Tibial nerve (tissue), 4 donors: ENCODE data around the gene MEGF6. TPM values are rescaled to one million over a fixed set of nuclear protein-coding genes. Genes with fewer than 3 reads are reported as not detected.
A peak's percentile ranks its signal among the peaks of the same experiment; 100 is the strongest.

Experiments used
- DNase-seq, 2 donors: peaks; one replicate each; pipeline ENCODE4 v3.0.0-alpha.2; 2019; ENCODE audit warnings: low spot score in 2 of 2
- H3K27ac ChIP-seq, 4 donors: fragments of 200-600 bp; sonication (generic) in 3 of 4; one replicate each; pipeline ENCODE4 v1.5.1; 2017 to 2019; ENCODE audit warnings: mild to moderate bottlenecking in 1 of 4
- H3K27me3 ChIP-seq, 2 donors: fragments of 200-600 bp; sonication (generic) in 1 of 2; one replicate each; pipeline versions ENCODE4 v1.5.1 to v1.6.0; 2017 to 2019
- H3K36me3 ChIP-seq, 3 donors: fragments of 200-600 bp; sonication (generic); one replicate each; pipeline ENCODE4 v1.5.1; 2018 to 2019
- H3K4me1 ChIP-seq, 4 donors: fragments of 200-600 bp; sonication (generic) in 3 of 4; one replicate each; pipeline ENCODE4 v1.5.1; 2017 to 2019
- H3K4me3 ChIP-seq, 4 donors: fragments of 200-600 bp; sonication (generic) in 3 of 4; one replicate each; pipeline ENCODE4 v1.5.1; 2017 to 2019; ENCODE audit warnings: mild to moderate bottlenecking in 1 of 4, moderate library complexity in 1 of 4
- H3K9me3 ChIP-seq, 4 donors: fragments of 200-600 bp; sonication (generic) in 3 of 4; one replicate each; pipeline ENCODE4 v1.5.1; 2017 to 2019
- EP300 ChIP-seq, 2 donors: sonication (generic); formaldehyde crosslinking; IDR thresholded peaks; one replicate each; pipeline ENCODE4 v1.6.1; 2017; ENCODE audit warnings: antibody characterized with exemption in 2 of 2, mild to moderate bottlenecking in 1 of 2
- POLR2A ChIP-seq, 2 donors: fragments of 450-650 bp; IDR thresholded peaks; one replicate each; pipeline ENCODE4 v1.6.1; 2017; ENCODE audit warnings: antibody characterized with exemption in 2 of 2, mild to moderate bottlenecking in 2 of 2, moderate library complexity in 2 of 2
- WGBS, 2 donors: methylation state at CpG; one replicate each; pipeline ENCODE4 v1.1.5; 2018; 5-methylcytosine and 5-hydroxymethylcytosine counted together
- total RNA-seq, 4 donors: library from RNA; depleted of rRNA; stranded (reverse); fragments of >200 nt; gene quantifications; one replicate each; pipeline ENCODE4 v1.1.0, GENCODE V29; 2016
- TF ChIP-seq, protein P1 (sequence below), 5 experiments: fragments of 200-600 bp in 3 of 5; fragments of 450-650 bp in 2 of 5; sonication (generic) in 3 of 5; IDR thresholded peaks; one replicate each; pipeline ENCODE4 v1.5.1; 2016 to 2019; ENCODE audit warnings: antibody characterized with exemption in 5 of 5, mild to moderate bottlenecking in 3 of 5, moderate library complexity in 2 of 5

Gene MEGF6
- total RNA-seq, 4 donors from 2014 or later = 25.3 to 63.3 (median 42.8) TPM

DNA sequence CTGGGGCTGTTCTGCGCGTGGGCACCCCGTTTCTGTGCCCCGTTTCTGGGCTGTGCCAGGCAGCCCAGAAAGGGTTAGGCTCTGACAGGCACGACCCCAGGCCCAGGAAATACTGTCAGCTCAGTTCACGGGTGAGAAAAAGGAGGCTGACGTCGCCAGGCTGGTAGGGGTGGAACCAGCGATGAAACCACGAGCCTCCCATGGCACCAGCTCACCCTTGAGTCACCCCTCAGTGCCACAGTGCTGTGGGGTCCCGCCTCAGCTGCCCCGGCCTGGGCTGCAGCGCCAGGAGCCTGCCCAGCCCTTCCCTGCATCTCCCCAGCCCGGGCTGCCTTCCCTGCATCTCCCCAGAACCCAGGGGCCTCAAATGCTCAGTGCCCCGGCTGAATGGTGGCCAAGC, 11.5 kb downstream of the MEGF6 start:
- peaks cover 0 to 35% (median 19%) of the 10 kb centered on the region in 4 donors for H3K4me1 ChIP-seq
- no peaks in the 10 kb centered on the region for H3K9me3 ChIP-seq
- H3K27me3 ChIP-seq = no peaks in the 10 kb centered on the region
- H3K4me3 ChIP-seq = no peak overlapping the region
- no peak overlapping the region for H3K27ac ChIP-seq
- DNase-seq = no peak
- whole genome bisulfite sequencing, 2 donors = 72 to 80% methylated on average over 14 to 15 of the region's 15 CpGs
- H3K36me3 ChIP-seq = no peaks in the 10 kb centered on the region
- TF ChIP-seq, protein P1, sequence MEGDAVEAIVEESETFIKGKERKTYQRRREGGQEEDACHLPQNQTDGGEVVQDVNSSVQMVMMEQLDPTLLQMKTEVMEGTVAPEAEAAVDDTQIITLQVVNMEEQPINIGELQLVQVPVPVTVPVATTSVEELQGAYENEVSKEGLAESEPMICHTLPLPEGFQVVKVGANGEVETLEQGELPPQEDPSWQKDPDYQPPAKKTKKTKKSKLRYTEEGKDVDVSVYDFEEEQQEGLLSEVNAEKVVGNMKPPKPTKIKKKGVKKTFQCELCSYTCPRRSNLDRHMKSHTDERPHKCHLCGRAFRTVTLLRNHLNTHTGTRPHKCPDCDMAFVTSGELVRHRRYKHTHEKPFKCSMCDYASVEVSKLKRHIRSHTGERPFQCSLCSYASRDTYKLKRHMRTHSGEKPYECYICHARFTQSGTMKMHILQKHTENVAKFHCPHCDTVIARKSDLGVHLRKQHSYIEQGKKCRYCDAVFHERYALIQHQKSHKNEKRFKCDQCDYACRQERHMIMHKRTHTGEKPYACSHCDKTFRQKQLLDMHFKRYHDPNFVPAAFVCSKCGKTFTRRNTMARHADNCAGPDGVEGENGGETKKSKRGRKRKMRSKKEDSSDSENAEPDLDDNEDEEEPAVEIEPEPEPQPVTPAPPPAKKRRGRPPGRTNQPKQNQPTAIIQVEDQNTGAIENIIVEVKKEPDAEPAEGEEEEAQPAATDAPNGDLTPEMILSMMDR (IDR thresholded peaks at IDR 0.05) = no peak
- TF ChIP-seq POLR2A (IDR thresholded peaks at IDR 0.05) = no peak
- TF ChIP-seq EP300 (IDR thresholded peaks at IDR 0.05) = no peak

DNA sequence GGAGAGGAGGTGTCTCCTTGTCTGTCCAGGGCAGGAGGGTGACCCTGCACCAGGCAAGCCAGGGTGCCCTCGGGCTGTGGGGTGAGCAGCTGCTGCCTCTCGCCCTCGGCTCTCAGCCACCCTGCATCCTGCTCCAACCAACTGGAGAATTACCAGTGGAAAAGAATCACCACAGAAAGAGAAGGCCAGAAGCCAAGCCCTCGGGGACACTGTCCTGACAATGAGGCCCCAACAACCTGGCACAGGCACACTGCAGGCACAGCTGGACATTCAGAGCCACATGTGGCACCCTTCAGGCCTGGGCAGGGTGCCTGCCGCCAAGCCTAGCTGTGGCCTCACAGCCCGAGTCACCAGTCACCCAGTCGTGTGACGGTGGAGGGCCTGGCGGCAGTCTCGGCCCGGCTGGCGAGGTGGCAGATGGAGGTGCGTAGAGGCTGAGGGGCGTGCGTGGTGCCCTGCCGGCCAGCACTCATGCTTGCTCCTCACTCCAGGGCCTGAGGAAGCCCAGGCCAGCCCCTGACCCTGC, 12.0 kb downstream of the MEGF6 start:
- H3K36me3 ChIP-seq = no peaks in the 10 kb centered on the region
- H3K9me3 ChIP-seq = no peaks in the 10 kb centered on the region
- H3K4me3 ChIP-seq = no peak overlapping the region
- TF ChIP-seq, protein P1 (IDR thresholded peaks at IDR 0.05) = no peak
- TF ChIP-seq POLR2A (IDR thresholded peaks at IDR 0.05) (no peak), EP300 (IDR thresholded peaks at IDR 0.05) (no peak)
- H3K27ac ChIP-seq = no peak overlapping the region
- H3K27me3 ChIP-seq = no peaks in the 10 kb centered on the region
- WGBS, 2 donors = 73 to 85% methylated on average over 13 to 16 of the region's 16 CpGs
- peaks cover 0 to 35% (median 19%) of the 10 kb centered on the region in 4 donors for H3K4me1 ChIP-seq
- no peak for DNase-seq

DNA sequence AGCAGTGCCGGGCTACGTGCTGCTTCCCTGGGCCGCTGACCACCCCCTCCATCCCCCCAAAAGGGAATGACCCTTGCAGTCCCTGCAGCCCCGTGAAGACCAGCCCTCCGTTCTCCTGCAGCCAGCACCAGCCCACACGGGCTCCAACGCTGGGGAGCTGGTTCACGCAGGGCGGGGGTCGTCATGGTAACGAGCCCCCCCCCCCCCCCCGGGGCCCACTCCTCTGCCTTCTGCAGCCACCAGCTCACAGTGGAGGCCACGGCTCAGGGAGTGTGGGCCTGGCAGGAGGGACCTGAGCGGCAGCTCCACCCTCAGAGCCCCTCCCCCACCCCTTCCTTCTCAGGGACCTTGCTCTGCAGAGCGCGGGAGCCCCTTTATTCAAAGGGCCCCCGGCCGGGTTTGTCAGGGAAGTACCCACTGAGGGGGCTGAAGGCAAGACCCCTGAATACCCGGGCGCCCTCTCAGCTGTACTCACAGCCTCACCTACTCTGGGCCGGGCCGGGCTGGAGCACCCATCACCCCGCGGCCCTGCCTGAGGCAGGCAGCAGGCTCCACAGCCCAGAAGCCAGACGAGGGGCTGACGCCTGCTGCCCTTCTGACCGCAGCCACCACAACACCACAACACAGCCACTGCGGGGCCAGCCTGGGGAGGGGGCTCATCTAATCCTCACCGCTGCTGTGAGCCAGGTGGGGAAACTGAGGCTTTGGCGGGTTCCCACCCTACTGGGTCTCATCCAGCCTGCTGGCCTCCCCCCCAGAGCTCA, 12.6 kb downstream of the MEGF6 start:
- Histone ChIP-seq H3K9me3 (no peaks in the 10 kb centered on the region), H3K27me3 (no peaks in the 10 kb centered on the region), H3K4me1 (peaks cover 0 to 32% (median 19%) of the 10 kb centered on the region in 4 donors), H3K36me3 (no peaks in the 10 kb centered on the region), H3K4me3 (peak overlapping the region in 1 of 4 donors; percentile 31), H3K27ac (no peak overlapping the region)
- TF ChIP-seq POLR2A (IDR thresholded peaks at IDR 0.05) = no peak
- TF ChIP-seq, protein P1 (IDR thresholded peaks at IDR 0.05) = no peak
- no peak for TF ChIP-seq EP300 (IDR thresholded peaks at IDR 0.05)
- no peak for DNase-seq
- WGBS, 2 donors = 36 to 51% methylated on average over 10 to 15 of the region's 30 CpGs

DNA sequence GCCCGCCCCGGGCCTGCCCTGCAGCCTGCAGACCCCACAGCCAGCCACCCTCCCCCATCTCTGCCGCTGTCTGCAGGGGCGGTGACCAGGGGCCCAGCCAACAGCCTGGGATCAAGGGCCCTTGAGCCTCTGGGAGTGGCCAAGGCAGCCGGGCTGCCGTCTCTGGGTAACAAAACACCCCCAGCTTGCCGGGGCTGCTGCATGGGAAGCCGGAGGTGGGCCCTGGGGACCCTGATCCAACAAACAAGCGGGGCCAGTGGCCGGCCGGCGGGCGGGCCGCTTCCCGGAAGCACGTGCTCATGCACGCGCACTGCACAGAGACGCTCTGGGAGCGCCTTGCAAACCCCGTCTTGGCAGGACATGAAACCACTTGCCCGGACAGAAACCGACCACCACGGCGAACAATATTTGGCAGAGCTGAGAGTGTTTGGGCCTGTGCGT, 13.2 kb downstream of the MEGF6 start:
- no peaks in the 10 kb centered on the region for H3K27me3 ChIP-seq
- H3K9me3 ChIP-seq = no peaks in the 10 kb centered on the region
- H3K4me1 ChIP-seq = peaks cover 0 to 30% (median 19%) of the 10 kb centered on the region in 4 donors
- DNase-seq = no peak
- H3K4me3 ChIP-seq = peak overlapping the region in 2 of 4 donors; percentile 2 to 31
- TF ChIP-seq POLR2A (IDR thresholded peaks at IDR 0.05) (no peak), EP300 (IDR thresholded peaks at IDR 0.05) (no peak)
- TF ChIP-seq, protein P1 (IDR thresholded peaks at IDR 0.05) = no peak
- no peak overlapping the region for H3K27ac ChIP-seq
- 16 to 25% methylated on average over 6 to 11 of the region's 26 CpGs for WGBS, 2 donors
- H3K36me3 ChIP-seq = no peaks in the 10 kb centered on the region

DNA sequence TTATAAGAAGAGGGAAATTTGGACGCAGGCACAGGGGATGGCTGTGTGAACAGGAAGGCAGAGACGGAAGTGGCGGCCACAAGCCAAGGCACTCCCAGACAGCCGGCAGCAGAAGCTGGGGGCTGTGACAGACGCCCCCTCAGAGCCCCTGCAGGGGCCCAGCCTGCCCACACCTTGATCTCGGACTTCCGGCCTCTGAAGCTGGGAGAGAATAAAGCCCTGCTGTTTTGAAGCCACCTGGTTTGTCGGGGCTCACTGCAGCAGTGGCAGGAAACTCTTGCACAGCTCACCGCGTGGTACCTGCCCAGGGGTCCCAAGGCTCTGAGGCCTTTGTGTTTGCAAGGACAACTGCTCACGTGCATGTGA, 13.7 kb downstream of the MEGF6 start:
- peak overlapping the region in 1 of 4 donors; percentile 2 for H3K4me3 ChIP-seq
- H3K27me3 ChIP-seq = no peaks in the 10 kb centered on the region
- no peaks in the 10 kb centered on the region for H3K36me3 ChIP-seq
- no peaks in the 10 kb centered on the region for H3K9me3 ChIP-seq
- TF ChIP-seq EP300 (IDR thresholded peaks at IDR 0.05) = no peak
- H3K27ac ChIP-seq = no peak overlapping the region
- peaks cover 0 to 30% (median 19%) of the 10 kb centered on the region in 4 donors for H3K4me1 ChIP-seq
- DNase-seq = no peak
- 53 to 61% methylated on average over 10 to 11 of the region's 11 CpGs for WGBS, 2 donors
